Uterus (tissue), 2 donors: Measurements from ENCODE around the gene PHF11.

Source experiments
- CTCF ChIP-seq, 4 experiments: fragments of 200-600 bp in 2 of 4; fragments of 450-650 bp in 2 of 4; sonication (generic) in 2 of 4; IDR thresholded peaks; one replicate each; pipeline ENCODE4 v1.5.1; 2016 to 2019; ENCODE audit warnings: antibody characterized with exemption in 4 of 4, mild to moderate bottlenecking in 2 of 4, moderate library complexity in 1 of 4
- POLR2A ChIP-seq, 2 donors: fragments of 450-650 bp; IDR thresholded peaks; one replicate each; pipeline ENCODE4 v1.6.1; 2016; ENCODE audit warnings: antibody characterized with exemption in 2 of 2, mild to moderate bottlenecking in 1 of 2, moderate library complexity in 1 of 2

GRCh38 chr13:49454388-49455006 is 41.3 kb upstream of the PHF11 start:
- TF ChIP-seq POLR2A (IDR thresholded peaks at IDR 0.05), result no peak
- no peak for TF ChIP-seq CTCF (IDR thresholded peaks at IDR 0.05)
